Vagina (tissue), 2 donors: ENCODE data around the gene HIPK2.

Source experiments
- CTCF ChIP-seq, 3 experiments: fragments of 450-650 bp in 2 of 3; fragments of 200-600 bp in 1 of 3; sonication (generic) in 1 of 3; IDR thresholded peaks; one replicate each; pipeline ENCODE4 v1.5.1; 2017 to 2019; ENCODE audit warnings: antibody characterized with exemption in 3 of 3, mild to moderate bottlenecking in 2 of 3, moderate library complexity in 2 of 3
- POLR2A ChIP-seq, 2 donors: fragments of 450-650 bp; IDR thresholded peaks; one replicate each; pipeline ENCODE4 v1.6.1; 2017; ENCODE audit warnings: antibody characterized with exemption in 2 of 2, mild to moderate bottlenecking in 2 of 2, moderate library complexity in 2 of 2

- TF ChIP-seq POLR2A (IDR thresholded peaks at IDR 0.05) (no peak), CTCF (IDR thresholded peaks at IDR 0.05) (no peak)
These were observed 74.8 kb downstream of the HIPK2 start for GRCh38 chr7:139702811-139703486.
